Activated naive CD4-positive, alpha-beta T cell (primary cell): Measurements from ENCODE around the gene CCDC9.
"Not testable (repeated sequence)": the region's sequence is repeated elsewhere in the genome, so short reads cannot be mapped to it uniquely, and the experiment has no call there.

Experiments used
- DNase-seq, 4 experiments: peaks; one replicate each; lab custom pipeline; 2025; lab: John Stamatoyannopoulos, UW

The CCDC9 gene

GRCh38 chr19:47232422-47233211 lies 23.7 kb upstream of the CCDC9 start:
- DNase-seq, result no peak

GRCh38 chr19:47236072-47236675 lies 20.2 kb upstream of the CCDC9 start:
- no peak for DNase-seq

DNA sequence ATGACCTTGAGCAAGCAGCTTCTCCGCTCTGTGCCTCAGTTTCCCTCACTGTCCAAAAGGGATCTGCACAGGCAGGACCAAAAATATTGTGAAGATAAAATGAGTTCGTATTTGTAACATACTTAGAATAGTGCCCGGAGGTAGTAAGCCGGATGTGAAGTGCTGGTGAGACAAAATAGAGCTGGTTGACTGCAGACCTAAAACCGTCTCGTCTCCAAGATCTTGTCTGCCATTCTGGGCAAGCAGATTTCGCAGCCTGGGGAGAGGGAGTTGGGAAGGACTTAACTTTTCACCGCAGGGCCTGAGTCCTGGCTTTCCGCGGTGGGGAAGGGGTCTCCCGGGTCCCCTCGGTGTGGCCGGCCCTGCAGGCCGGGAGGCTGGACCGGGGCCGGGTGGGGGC lies 17.2 kb upstream of the CCDC9 start:
- DNase-seq, result no peak

DNA sequence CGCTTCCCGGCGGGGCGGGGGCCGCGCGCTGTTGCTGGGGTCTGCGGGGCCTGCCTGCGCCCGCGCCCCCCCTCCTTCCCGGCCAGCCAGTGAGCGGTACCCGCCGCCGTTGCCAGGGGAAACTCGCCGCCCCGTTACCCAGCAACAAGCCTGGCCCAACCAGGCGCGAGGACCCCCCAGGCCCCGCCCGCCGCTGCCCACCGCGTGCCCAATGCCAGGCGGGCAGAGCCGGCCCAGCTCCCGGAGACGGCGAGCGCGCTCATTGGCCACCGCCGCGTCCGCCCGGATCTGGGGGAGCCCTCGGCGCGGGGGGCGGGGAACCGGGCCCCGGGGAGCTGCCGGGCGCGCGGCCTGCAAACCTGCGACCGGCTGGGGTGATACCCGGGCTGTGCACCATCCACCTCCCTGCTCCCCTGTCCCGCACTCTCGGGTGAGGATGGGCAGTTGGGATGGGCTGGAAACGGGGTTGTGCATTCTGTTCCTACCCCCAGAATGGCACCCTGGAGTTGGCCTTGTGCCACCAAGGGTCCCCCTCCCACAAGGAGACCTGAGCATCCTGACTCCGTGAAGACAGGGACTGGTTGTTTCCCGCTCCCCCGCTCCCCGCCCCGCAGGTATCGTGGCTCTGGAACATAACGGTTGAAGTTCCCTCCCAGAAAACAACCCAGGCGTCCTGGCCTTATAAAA lies 16.6 kb upstream of the CCDC9 start:
- peak in 1 of 4 experiments; percentile 52 for DNase-seq

DNA sequence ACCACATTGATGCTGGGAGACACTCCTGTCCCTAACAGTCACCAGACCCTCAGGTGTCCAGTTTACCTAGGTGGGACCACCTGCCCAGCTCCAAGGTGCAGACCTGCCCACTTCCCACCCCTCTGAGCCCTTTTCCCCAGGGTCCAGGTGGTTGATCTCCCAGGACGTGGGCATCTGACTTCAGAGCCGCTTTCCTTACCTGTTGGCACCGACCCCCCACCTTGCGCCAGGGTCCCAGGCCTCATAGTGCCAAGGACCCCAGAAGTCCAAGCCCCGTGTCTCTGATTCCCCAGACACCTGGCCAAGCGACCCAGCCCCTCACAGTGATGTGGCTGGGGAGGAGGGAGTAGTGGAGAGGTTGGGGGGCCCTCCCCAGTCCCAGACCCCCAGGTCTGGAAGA lies 15.8 kb upstream of the CCDC9 start:
- DNase-seq, result no peak

DNA sequence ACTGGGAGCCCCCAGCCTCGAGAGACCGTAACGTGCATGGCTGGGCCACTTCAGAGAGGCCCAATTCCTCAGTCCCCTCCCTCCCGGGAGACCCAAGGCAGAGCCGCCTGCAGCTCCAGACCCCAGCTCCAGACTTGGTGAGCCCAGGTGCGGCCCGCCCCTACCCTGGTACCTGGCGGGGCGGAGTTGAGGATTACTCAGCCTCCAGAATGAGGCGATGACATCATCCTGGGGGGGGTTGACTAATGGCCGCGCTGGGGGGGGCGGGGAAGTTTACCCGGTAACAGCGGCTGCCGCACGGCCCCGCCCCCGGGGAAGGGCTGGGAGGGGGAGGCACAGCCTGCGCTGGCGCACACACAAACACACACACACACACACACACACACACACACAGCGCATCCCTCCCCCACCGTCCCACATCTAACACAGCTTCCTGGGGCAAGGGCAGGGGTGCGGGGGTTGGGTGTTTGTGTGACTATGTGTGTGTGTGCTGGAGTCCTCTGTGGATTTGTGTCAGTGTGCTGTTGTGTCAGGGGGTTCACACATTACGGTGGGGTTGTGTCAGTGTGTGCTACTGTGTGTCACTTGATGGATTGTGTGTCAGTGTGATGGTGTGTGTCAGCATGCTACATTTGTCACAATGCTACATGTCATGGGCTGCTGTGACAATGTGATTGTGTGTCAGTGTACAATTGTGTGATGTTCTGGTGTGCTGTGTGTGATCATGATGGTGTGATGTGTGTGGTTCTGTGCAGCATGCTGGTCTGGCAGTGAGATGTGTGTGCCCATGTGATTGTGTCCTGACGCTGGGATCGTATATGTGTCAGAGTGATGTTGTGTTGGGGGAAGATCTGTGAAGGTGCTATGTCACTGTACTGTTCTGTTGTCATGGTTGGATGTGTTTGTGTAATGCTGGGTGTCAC lies 15.1 kb upstream of the CCDC9 start:
- DNase-seq, result peak; percentile 46 to 92 (median 72)

- DNase-seq, result no peak
These were observed 14.3 kb upstream of the CCDC9 start for GRCh38 chr19:47241919-47242577.

DNA sequence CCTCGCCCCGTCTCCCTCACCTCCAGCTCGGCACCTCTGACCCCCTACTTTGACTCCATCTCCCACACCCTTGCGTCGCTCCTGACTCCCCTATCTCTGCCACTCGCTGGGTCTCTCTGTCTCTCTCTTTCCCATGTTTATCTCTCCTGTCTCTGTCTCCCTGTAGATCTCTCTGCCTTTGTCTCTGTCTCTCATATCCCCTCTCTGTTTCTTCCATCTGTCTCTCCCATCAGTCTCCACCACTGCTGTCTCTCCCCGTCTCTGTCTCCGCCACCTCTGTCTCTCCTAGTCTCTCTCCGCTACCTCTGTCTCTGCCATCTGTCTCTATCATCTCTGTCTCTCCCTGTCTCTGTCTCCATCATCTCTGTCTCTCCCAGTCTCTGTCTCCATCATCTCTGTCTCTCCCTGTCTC lies 13.0 kb upstream of the CCDC9 start:
- DNase-seq, result no peak

DNA sequence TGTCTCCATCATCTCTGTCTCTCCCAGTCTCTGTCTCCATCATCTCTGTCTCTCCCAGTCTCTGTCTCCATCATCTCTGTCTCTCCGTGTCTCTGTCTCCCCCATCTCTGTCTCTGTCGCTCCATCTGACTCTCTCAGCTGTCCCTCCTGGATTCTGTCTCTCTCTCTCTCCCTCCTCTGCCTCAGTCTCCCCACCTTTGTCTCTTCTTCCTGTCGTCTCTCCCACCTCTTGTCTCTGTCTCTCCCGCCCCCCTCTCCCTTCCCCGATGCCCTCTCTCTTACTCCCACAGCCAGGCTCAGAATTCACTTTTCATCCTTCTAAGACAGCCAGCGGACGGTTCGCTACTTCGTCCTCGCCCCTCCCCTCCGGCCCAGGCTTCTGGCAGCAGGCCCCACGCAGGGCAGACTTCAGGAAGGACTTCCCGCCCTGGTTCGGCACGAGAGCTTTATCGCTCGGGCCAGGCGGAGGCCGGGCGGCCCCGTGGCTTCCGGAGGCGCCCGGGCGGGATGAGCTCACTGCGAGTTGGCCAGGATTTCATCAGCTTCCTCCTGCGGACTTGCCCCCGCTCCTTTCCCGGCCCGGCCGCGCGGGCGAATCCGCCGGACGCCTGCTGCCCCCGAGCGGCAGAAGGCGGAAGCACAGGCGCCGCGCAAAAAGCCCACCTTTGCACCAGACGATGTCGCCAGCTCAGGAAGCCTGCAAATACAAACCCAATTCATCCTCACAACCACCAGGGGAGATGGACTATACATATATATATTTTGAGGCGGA lies 12.4 kb upstream of the CCDC9 start:
- DNase-seq, result peak; percentile 68 to 83 (median 77)

GRCh38 chr19:47247308-47247990 lies 8.9 kb upstream of the CCDC9 start:
- peak; percentile 51 to 76 (median 72) for DNase-seq

DNA sequence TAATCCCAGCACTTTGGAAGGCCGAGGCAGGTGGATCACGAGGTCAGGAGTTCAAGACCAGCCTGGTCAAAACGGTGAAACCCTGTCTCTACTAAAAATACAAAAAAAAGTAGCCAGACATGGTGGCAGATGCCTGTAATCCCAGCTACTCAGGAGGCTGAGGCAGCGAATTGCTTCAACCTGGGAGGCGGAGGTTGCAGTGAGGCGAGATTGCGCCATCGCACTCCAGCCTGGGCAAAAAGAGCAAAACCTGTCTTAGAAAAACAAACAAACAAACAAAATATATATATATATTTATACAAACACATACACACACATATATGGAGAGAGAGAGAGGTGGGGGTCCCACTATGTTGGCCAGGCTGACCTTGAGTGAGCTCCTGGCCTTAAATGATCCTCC lies 3.3 kb upstream of the CCDC9 start:
- not testable (repeated sequence) for DNase-seq

- DNase-seq, result no peak
These were observed 2.9 kb upstream of the CCDC9 start for GRCh38 chr19:47253467-47253881.

DNA sequence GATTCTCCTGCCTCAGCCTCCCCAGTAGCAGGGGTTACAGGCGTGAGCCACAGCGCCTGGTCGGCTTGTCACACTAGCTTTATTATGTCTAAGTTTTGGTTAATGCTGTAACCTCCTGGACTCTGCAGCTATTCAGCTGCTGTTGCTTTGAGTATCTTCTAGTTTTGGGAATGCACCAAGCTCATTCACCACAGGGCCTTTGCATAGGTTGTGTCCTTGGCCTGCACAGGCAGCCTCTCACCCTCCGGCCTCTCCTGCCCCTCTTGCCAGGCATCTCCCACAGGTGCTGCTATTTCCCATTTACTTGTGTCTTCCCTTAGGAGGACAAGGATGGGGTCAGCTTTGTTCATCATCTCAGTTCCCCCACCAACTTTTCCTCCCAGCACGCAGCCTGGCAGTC lies 2.4 kb upstream of the CCDC9 start:
- DNase-seq, result no peak

- peak; percentile 100 for DNase-seq
These were observed 527 bp downstream of the CCDC9 start for GRCh38 chr19:47256693-47257410.

DNA sequence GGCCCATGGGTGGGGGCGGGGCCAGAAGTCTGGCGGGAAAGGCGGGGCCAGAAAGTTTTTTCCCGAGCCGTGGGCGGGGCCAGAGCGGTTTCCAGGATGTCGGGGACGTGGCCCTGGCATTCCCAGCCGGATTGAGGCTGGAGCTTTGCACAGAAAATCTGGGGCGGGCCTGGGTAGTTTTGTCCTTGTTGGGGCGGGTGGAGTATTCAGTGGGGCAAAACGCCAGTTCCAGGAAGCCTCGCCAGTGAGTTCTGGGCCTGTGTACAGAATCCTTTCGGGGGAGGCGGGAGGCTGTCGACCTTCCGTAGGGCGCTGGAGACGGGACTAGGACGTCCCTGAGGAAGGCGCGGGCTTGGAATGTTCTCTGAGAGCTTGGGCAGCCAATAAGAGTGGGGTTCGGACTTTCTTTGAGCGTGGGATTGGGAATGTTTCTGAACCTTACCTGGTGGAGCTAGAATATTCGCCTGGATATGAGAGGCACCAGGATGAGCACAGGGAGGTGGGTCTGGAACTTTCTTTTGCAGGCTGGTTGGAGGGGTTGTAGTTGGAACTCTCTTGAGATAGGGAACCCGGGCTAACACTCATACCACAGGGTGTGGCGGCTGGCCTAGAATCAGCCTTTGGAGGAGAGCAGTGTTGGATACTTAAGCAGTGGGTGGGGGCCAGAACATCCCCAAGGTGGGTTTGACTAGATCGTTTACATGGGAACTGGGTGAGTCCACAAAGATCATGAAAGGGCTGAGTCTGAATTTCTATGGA lies 1.3 kb downstream of the CCDC9 start:
- no peak for DNase-seq

- DNase-seq, result no peak
These were observed 2.1 kb downstream of the CCDC9 start for GRCh38 chr19:47258434-47258833.

DNA sequence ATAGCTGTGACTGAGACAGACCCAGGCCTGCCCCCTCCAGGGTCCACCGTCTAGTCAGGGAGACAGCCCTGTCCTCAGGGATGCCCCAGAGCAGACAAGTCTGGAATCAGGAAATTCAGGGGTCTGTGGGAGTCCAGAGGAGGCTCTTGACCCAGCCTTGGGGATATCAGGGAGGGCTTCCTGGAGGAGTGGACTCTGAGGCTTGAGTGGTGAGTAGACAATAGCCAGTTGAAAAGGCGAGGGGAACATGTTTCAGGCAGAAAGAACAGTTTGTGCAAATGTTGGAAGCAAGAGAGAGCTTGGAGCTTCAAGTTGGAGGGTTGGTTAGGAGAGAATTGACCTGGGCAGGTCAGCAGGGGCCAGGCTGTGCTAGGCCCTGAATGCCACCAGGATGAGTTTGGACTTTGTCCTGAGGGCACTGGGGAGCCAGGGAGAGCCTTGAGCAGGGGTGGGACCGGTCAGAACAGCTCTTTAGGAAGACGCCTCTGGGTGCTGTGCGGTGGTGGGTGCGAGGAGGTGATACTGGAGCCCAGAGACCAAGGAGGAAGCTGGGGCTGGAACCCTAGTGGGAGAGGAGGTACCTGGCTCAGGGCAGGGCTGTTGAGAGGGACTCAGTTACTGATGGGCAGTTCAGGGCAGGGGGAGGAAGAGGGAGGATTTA lies 2.7 kb downstream of the CCDC9 start:
- DNase-seq, result no peak

DNA sequence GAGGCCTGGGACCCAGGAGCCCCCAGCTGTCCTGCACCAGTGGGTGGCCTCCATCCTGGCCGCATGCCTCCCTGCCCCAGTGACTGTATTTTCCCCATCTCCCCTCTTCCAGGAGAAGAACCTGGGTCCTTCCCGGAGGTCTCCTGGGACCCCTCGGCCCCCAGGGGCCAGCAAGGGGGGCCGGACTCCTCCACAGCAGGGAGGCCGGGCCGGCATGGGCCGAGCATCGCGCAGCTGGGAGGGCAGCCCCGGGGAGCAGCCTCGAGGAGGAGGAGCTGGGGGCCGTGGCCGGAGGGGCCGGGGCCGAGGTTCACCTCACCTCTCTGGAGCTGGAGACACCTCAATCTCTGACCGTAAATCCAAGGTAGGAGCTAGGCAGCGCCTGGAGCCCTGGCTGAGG lies 4.2 kb downstream of the CCDC9 start:
- DNase-seq, result no peak
